IMR-90 (cell line): ENCODE results near the gene EDNRB. TPM values are rescaled to one million over a fixed set of nuclear protein-coding genes. Genes with fewer than 3 reads are reported as not detected.

ENCODE experiments used
- ATAC-seq: fragments of 200-7000 bp; cut with Tn5 transposase; 2 replicates; pipeline ENCODE4 v1.9.1; 2020; ENCODE audit warnings: low read depth, mild to moderate bottlenecking, moderate library complexity
- BruUV-seq: library from RNA; stranded (reverse); fragments of 400-500 nt; replicated peaks from 2 replicates; lab custom pipeline; 2021; lab: Mats Ljungman, UMichigan
- CTCF ChIA-PET: fragments of 300-600 bp; formaldehyde crosslinking; extraction: SDS; loops from one replicate; lab custom pipeline; 2021; ENCODE audit warnings: antibody characterized with exemption; lab: Yijun Ruan, JAX
- POLR2A ChIA-PET: fragments of 300-600 bp; sonication (Branson Sonifier 250); formaldehyde crosslinking; loops from one replicate; lab custom pipeline; 2022; ENCODE audit warnings: antibody characterized with exemption; ENCODE audit not compliant: unreplicated experiment; lab: Charles Lee
- DNase-seq: peaks from one replicate; pipeline ENCODE4 v3.0.0; 2013
- H2AFZ ChIP-seq: replicated peaks from 2 replicates; pipeline ENCODE3; 2013; ENCODE audit warnings: low read length, mild to moderate bottlenecking; ENCODE audit not compliant: poor library complexity
- H2AK5ac ChIP-seq: 2 replicates; pipeline ENCODE4 v1.6.1; 2013; ENCODE audit warnings: low read depth, low read length, inconsistent platforms
- H2AK9ac ChIP-seq: replicated peaks from 2 replicates; pipeline ENCODE3; 2013; ENCODE audit warnings: mild to moderate bottlenecking, low read depth, low read length, moderate library complexity; ENCODE audit not compliant: poor library complexity
- H2BK120ac ChIP-seq: 2 replicates; pipeline ENCODE4 v1.6.1; 2013; ENCODE audit warnings: low read depth, low read length, inconsistent platforms
- H2BK15ac ChIP-seq: 3 replicates; pipeline ENCODE4 v1.6.1; 2013; ENCODE audit warnings: low read depth, low read length, inconsistent platforms
- H2BK20ac ChIP-seq: 2 replicates; pipeline ENCODE4 v1.6.1; 2013; ENCODE audit warnings: low read depth, mild to moderate bottlenecking, inconsistent platforms, low read length, moderate library complexity
- H2BK5ac ChIP-seq: 2 replicates; pipeline ENCODE4 v1.6.1; 2013; ENCODE audit warnings: mild to moderate bottlenecking, low read depth, low read length, inconsistent platforms; ENCODE audit not compliant: poor library complexity, severe bottlenecking
- H3K14ac ChIP-seq: replicated peaks from 2 replicates; pipeline ENCODE4 v1.6.1; 2013; ENCODE audit warnings: low read depth, low read length, inconsistent platforms
- H3K18ac ChIP-seq: 2 replicates; pipeline ENCODE4 v1.6.1; 2013; ENCODE audit warnings: low read depth, low read length, control low read depth
- H3K23ac ChIP-seq: 2 replicates; pipeline ENCODE4 v1.6.1; 2013; ENCODE audit warnings: low read depth, low read length, inconsistent platforms
- H3K27ac ChIP-seq: 2 replicates; pipeline ENCODE4 v1.5.1; 2013; ENCODE audit warnings: mild to moderate bottlenecking, control low read depth, low read length; ENCODE audit not compliant: insufficient read depth
- H3K27me3 ChIP-seq: 2 replicates; pipeline ENCODE4 v1.6.1; 2013; ENCODE audit warnings: low read length; ENCODE audit not compliant: control insufficient read depth, insufficient read depth
- H3K36me3 ChIP-seq: 2 replicates; pipeline ENCODE4 v1.6.1; 2013; ENCODE audit warnings: low read length, mixed read lengths; ENCODE audit not compliant: control insufficient read depth, insufficient read depth
- H3K4ac ChIP-seq: 2 replicates; pipeline ENCODE4 v1.6.1; 2013; ENCODE audit warnings: low read depth, low read length, inconsistent platforms
- H3K4me1 ChIP-seq: 2 replicates; pipeline ENCODE4 v1.6.1; 2013; ENCODE audit warnings: low read length, mixed read lengths; ENCODE audit not compliant: control insufficient read depth, insufficient read depth
- H3K4me2 ChIP-seq: 2 replicates; pipeline ENCODE4 v1.6.1; 2013; ENCODE audit warnings: low read depth, mild to moderate bottlenecking, control low read depth, low read length, moderate library complexity
- H3K4me3 ChIP-seq: 2 replicates; pipeline ENCODE4 v1.5.1; 2013; ENCODE audit warnings: low read depth, mild to moderate bottlenecking, control low read depth, low read length, moderate library complexity; ENCODE audit not compliant: insufficient read depth
- H3K56ac ChIP-seq: 2 replicates; pipeline ENCODE4 v1.6.1; 2013; ENCODE audit warnings: low read length, inconsistent platforms; ENCODE audit not compliant: insufficient read depth; ENCODE audit errors: extremely low read depth
- H3K79me1 ChIP-seq, 2 experiments: 2 replicates each; pipeline ENCODE4 v1.6.1; 2013; ENCODE audit warnings: low read length in 2 of 2, inconsistent platforms in 1 of 2, low read depth in 1 of 2
- H3K9ac ChIP-seq: 2 replicates; pipeline ENCODE4 v1.6.1; 2013; ENCODE audit warnings: low read depth, low read length, control low read depth
- H3K9me1 ChIP-seq: 2 replicates; pipeline ENCODE4 v1.6.1; 2013; ENCODE audit warnings: low read length, inconsistent platforms; ENCODE audit not compliant: insufficient read depth
- H3K9me3 ChIP-seq: 2 replicates; pipeline ENCODE4 v1.6.1; 2013; ENCODE audit warnings: low read length; ENCODE audit not compliant: control insufficient read depth, insufficient read depth
- H4K20me1 ChIP-seq: 2 replicates; pipeline ENCODE4 v1.6.1; 2013; ENCODE audit warnings: low read length, inconsistent platforms; ENCODE audit not compliant: insufficient read depth
- H4K5ac ChIP-seq: 2 replicates; pipeline ENCODE4 v1.6.1; 2013; ENCODE audit warnings: mild to moderate bottlenecking, low read depth, low read length, control low read depth
- H4K8ac ChIP-seq, 2 experiments: 2 replicates each; pipeline ENCODE4 v1.6.1; 2013; ENCODE audit warnings: low read depth in 2 of 2, low read length in 2 of 2, control low read depth in 1 of 2, inconsistent platforms in 1 of 2
- H4K91ac ChIP-seq: 2 replicates; pipeline ENCODE4 v1.6.1; 2013; ENCODE audit warnings: low read depth, low read length, inconsistent platforms; ENCODE audit not compliant: insufficient read depth
- BHLHE40 ChIP-seq: fragments of 150-350 bp; IDR thresholded peaks from 2 replicates; pipeline ENCODE4 v1.6.1; 2016; ENCODE audit warnings: mild to moderate bottlenecking, low read depth, low read length
- CEBPB ChIP-seq: IDR thresholded peaks from 2 replicates; pipeline ENCODE4 v1.6.1; 2012; ENCODE audit warnings: low read depth, low read length, improper control_type of control experiment
- CHD1 ChIP-seq: IDR thresholded peaks from 2 replicates; pipeline ENCODE4 v1.6.1; 2012; ENCODE audit warnings: low read depth, low read length, improper control_type of control experiment
- CTCF ChIP-seq: conservative IDR thresholded peaks from 2 replicates; pipeline ENCODE4 v1.5.1; 2012; ENCODE audit warnings: mild to moderate bottlenecking, low read depth, low read length, improper control_type of control experiment
- ELK1 ChIP-seq: fragments of 150-350 bp; IDR thresholded peaks from 2 replicates; pipeline ENCODE4 v1.6.1; 2016; ENCODE audit warnings: low read depth, mild to moderate bottlenecking, low read length, moderate library complexity, borderline replicate concordance
- FOS ChIP-seq: fragments of 150-350 bp; IDR thresholded peaks from 2 replicates; pipeline ENCODE4 v1.6.1; 2016; ENCODE audit warnings: low read depth, low read length
- MAFK ChIP-seq: IDR thresholded peaks from 2 replicates; pipeline ENCODE4 v1.6.1; 2012; ENCODE audit warnings: low read depth, low read length, improper control_type of control experiment
- MAZ ChIP-seq: IDR thresholded peaks from 2 replicates; pipeline ENCODE4 v1.6.1; 2012; ENCODE audit warnings: low read depth, mild to moderate bottlenecking, low read length, improper control_type of control experiment, moderate library complexity, borderline replicate concordance
- MXI1 ChIP-seq: IDR thresholded peaks from 2 replicates; pipeline ENCODE4 v1.6.1; 2012; ENCODE audit warnings: low read depth, mild to moderate bottlenecking, low read length, moderate library complexity, borderline replicate concordance
- NFE2L2 ChIP-seq: fragments of 150-350 bp; IDR thresholded peaks from 2 replicates; pipeline ENCODE4 v1.6.1; 2016; ENCODE audit warnings: low read depth, mild to moderate bottlenecking, low read length
- POLR2A ChIP-seq: IDR thresholded peaks from 2 replicates; pipeline ENCODE4 v1.6.1; 2012; ENCODE audit warnings: mild to moderate bottlenecking, low read depth, low read length
- RAD21 ChIP-seq: IDR thresholded peaks from 2 replicates; pipeline ENCODE4 v1.6.1; 2012; ENCODE audit warnings: low read length, improper control_type of control experiment
- RCOR1 ChIP-seq: IDR thresholded peaks from 2 replicates; pipeline ENCODE4 v1.6.1; 2012; ENCODE audit warnings: mild to moderate bottlenecking, low read length, improper control_type of control experiment; ENCODE audit not compliant: insufficient replicate concordance
- RFX5 ChIP-seq: IDR thresholded peaks from 2 replicates; pipeline ENCODE4 v1.8.0; 2012; ENCODE audit warnings: low read depth, mild to moderate bottlenecking, low read length, moderate library complexity
- SMC3 ChIP-seq: fragments of 150-350 bp; IDR thresholded peaks from 2 replicates; pipeline ENCODE4 v1.6.1; 2016; ENCODE audit warnings: low read depth, mild to moderate bottlenecking, antibody characterized with exemption, low read length, moderate library complexity
- USF2 ChIP-seq: fragments of 150-350 bp; IDR thresholded peaks from 2 replicates; pipeline ENCODE4 v1.6.1; 2017; ENCODE audit warnings: mild to moderate bottlenecking, antibody characterized with exemption, low read length, low read depth
- WGBS, 2 experiments: methylation state at CpG; one replicate each; pipeline versions ENCODE4 v1.1.5 to v1.1.7; 2013; ENCODE audit warnings: missing lambda C conversion rate in 2 of 2; ENCODE audit not compliant: insufficient read length in 1 of 2; ENCODE audit errors: extremely low coverage in 2 of 2; 5-methylcytosine and 5-hydroxymethylcytosine counted together
- dilution Hi-C: fragments of 300-500 bp; cut with HindIII; formaldehyde crosslinking; loops from one replicate; pipeline ENCODE4 v1.14.3; 2018; ENCODE audit warnings: low sequenced_read_pairs; ENCODE audit not compliant: unreplicated experiment
- in situ Hi-C: fragments of 300-500 bp; cut with MboI; formaldehyde crosslinking; loops from 3 replicates; pipeline ENCODE4 v1.14.3; 2019; ENCODE audit warnings: low sequenced_read_pairs, inconsistent platforms, mixed read lengths
- intact Hi-C: fragments of 100-400 bp; cut with micrococcal nuclease; formaldehyde crosslinking; loops from 2 replicates; pipeline ENCODE4 v1.10.0; 2022
- polyA plus RNA-seq, 3 experiments: library from polyadenylated mRNA; depleted of rRNA; stranded (reverse); fragments of >200 nt; gene quantifications; 2 replicates each; pipeline ENCODE4 v1.2.3, GENCODE V29; 2012; ENCODE audit warnings: low replicate concordance in 1 of 3
- total RNA-seq: library from RNA; depleted of rRNA; stranded (reverse); fragments of >200 nt; gene quantifications from 2 replicates; pipeline ENCODE4 v1.2.3, GENCODE V29; 2012

EDNRB gene
- total and polyA plus RNA-seq, 2 of the 4 experiments (the other 2 are of a cell fraction) = under 0.01 to 0.09 TPM

GRCh38 chr13:77865622-77866021 lies 53.0 kb downstream of the EDNRB start:
- H3K4me1 ChIP-seq = peaks cover 7% of the 10 kb centered on the region; the same call in 1 of the 2 replicates
- DNase-seq (no peak), ATAC-seq (no peak)
- no peaks in the 10 kb centered on the region for H4K20me1 ChIP-seq
- no peak overlapping the region for H3K4me3 ChIP-seq
- BruUV-seq = no TSS peak
- H3K23ac ChIP-seq = no peak overlapping the region
- intact Hi-C loops = no loop called here
- no peak overlapping the region for H3K27ac ChIP-seq
- in situ Hi-C loops = no loop called here
- no peak overlapping the region for H2AK9ac ChIP-seq
- peak overlapping the region; percentile 5; the same call in 1 of the 2 replicates for H3K4ac ChIP-seq
- ChIA-PET CTCF (no interaction called here), POLR2A (no interaction called here)
- H3K18ac ChIP-seq = no peak overlapping the region
- H2AK5ac ChIP-seq = no peak overlapping the region; the same call in 1 of the 2 replicates
- 0 out of 2 replicates have a peak, but pooled peaks cover 3% of the 10 kb centered on the region for H3K9me1 ChIP-seq
- no peak overlapping the region for H3K4me2 ChIP-seq
- H4K8ac ChIP-seq = no peak overlapping the region
- no peak for TF ChIP-seq POLR2A
- no peak for TF ChIP-seq FOS
- TF ChIP-seq RCOR1 = no peak
- TF ChIP-seq RFX5 = no peak
- TF ChIP-seq ELK1 = no peak
- no peak for TF ChIP-seq CHD1
- no peak for TF ChIP-seq CTCF
- no peak for TF ChIP-seq MAFK
- no peak for TF ChIP-seq RAD21
- no peak for TF ChIP-seq USF2
- TF ChIP-seq SMC3 = no peak
- no peak for TF ChIP-seq NFE2L2
- TF ChIP-seq MXI1 = no peak
- TF ChIP-seq CEBPB = no peak
- TF ChIP-seq BHLHE40 = no peak
- no peak for TF ChIP-seq MAZ
- H2BK5ac ChIP-seq = no peak overlapping the region
- H3K9me3 ChIP-seq = peaks cover 3% of the 10 kb centered on the region; the same call in 1 of the 2 replicates
- H2AFZ ChIP-seq = no peak overlapping the region
- no peaks in the 10 kb centered on the region for H3K79me1 ChIP-seq
- no peaks in the 10 kb centered on the region; the same call in 1 of the 2 replicates for H3K36me3 ChIP-seq
- no peak overlapping the region for H2BK20ac ChIP-seq
- H3K27me3 ChIP-seq = no peaks in the 10 kb centered on the region
- dilution Hi-C loops = no loop called here
- peak overlapping the region; percentile 2; the same call in 1 of the 2 replicates for H4K5ac ChIP-seq
- no peak overlapping the region for H4K91ac ChIP-seq
- H3K14ac ChIP-seq = no peak overlapping the region
- H2BK120ac ChIP-seq = no peak overlapping the region
- WGBS, 2 experiments = 40% methylated on average over 2 of the region's 3 CpGs; no CpG with 5 or more reads in 1 of the 2 experiments
- H3K9ac ChIP-seq = no peak overlapping the region
- H2BK15ac ChIP-seq = 0 out of 3 replicates have a peak overlapping the region, but pooled peaks have one; percentile 64
- H3K56ac ChIP-seq = no peak overlapping the region
